Bronchial epithelial cell (primary cell): ENCODE measurements around the gene ISG20L2. TPM values are rescaled to one million over a fixed set of nuclear protein-coding genes. Genes with fewer than 3 reads are reported as not detected.

Experiments
- DNase-seq: peaks from one replicate; pipeline ENCODE4 v3.0.0-alpha.2; 2010; ENCODE audit warnings: low read depth
- FAIRE-seq: peaks from 2 replicates; lab custom pipeline; 2011; peaks lifted over from hg19 to GRCh38; lab: Jason Lieb, UNC
- H3K27me3 ChIP-seq: 2 replicates; pipeline ENCODE4 v1.5.1; 2011; ENCODE audit warnings: low read length; ENCODE audit not compliant: control insufficient read depth, insufficient read depth
- H3K36me3 ChIP-seq: 2 replicates; pipeline ENCODE4 v1.5.1; 2011; ENCODE audit warnings: low read length; ENCODE audit not compliant: control insufficient read depth, insufficient read depth
- H3K4me3 ChIP-seq: 2 replicates; pipeline ENCODE4 v1.5.1; 2011; ENCODE audit warnings: mild to moderate bottlenecking, low read depth, low read length, control low read depth
- total RNA-seq: library from RNA; depleted of rRNA; stranded (reverse); fragments of >200 nt; gene quantifications from 2 replicates; pipeline ENCODE4 v1.2.1, GENCODE V29; 2014
- TF ChIP-seq, protein P1 (sequence below): IDR thresholded peaks from 2 replicates; pipeline ENCODE4 v1.5.1; 2011; ENCODE audit warnings: mild to moderate bottlenecking, moderate library complexity, low read length, control low read depth, inconsistent platforms; ENCODE audit not compliant: insufficient read depth, severe bottlenecking

The ISG20L2 gene
- total RNA-seq, 1 donor from 2014 or later, result 7.9 TPM

GRCh38 chr1:156721131-156721530 lies 7.4 kb downstream of the ISG20L2 start:
- H3K36me3 ChIP-seq, result peaks cover 18% of the 10 kb centered on the region
- no peak for DNase-seq
- no peaks in the 10 kb centered on the region for H3K27me3 ChIP-seq
- H3K4me3 ChIP-seq, result no peak overlapping the region
- no peak for FAIRE-seq
- TF ChIP-seq, protein P1, sequence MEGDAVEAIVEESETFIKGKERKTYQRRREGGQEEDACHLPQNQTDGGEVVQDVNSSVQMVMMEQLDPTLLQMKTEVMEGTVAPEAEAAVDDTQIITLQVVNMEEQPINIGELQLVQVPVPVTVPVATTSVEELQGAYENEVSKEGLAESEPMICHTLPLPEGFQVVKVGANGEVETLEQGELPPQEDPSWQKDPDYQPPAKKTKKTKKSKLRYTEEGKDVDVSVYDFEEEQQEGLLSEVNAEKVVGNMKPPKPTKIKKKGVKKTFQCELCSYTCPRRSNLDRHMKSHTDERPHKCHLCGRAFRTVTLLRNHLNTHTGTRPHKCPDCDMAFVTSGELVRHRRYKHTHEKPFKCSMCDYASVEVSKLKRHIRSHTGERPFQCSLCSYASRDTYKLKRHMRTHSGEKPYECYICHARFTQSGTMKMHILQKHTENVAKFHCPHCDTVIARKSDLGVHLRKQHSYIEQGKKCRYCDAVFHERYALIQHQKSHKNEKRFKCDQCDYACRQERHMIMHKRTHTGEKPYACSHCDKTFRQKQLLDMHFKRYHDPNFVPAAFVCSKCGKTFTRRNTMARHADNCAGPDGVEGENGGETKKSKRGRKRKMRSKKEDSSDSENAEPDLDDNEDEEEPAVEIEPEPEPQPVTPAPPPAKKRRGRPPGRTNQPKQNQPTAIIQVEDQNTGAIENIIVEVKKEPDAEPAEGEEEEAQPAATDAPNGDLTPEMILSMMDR, result no peak

DNA sequence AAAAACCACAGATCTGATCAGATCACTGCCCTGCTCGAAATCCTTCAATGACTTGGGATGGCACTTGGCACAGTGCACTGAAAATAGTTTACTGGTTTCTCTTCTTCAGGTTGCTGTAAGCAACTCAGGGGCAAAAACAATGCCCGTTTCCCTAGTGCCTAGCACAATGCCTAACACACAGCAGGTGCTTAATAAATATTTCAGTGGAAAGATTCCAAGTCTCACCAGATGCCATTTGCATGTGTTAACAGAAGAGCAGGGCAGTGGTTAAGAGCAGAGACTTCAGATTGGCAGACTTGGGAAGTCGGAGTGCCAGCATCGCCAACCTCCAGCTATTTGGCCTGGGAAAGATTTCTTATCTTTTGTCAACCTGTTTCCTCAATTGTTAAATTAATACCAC lies 11.2 kb downstream of the ISG20L2 start:
- FAIRE-seq (no peak), DNase-seq (no peak)
- peaks cover 5% of the 10 kb centered on the region for H3K36me3 ChIP-seq
- no peaks in the 10 kb centered on the region for H3K27me3 ChIP-seq
- H3K4me3 ChIP-seq, result no peak overlapping the region
- TF ChIP-seq, protein P1, result no peak

- no peak for DNase-seq
- FAIRE-seq, result no peak
- no peaks in the 10 kb centered on the region for H3K36me3 ChIP-seq
- no peaks in the 10 kb centered on the region for H3K27me3 ChIP-seq
- TF ChIP-seq, protein P1, result no peak
- H3K4me3 ChIP-seq, result no peak overlapping the region
Measured at GRCh38 chr1:156714830-156715229, 13.7 kb downstream of the ISG20L2 start.

DNA sequence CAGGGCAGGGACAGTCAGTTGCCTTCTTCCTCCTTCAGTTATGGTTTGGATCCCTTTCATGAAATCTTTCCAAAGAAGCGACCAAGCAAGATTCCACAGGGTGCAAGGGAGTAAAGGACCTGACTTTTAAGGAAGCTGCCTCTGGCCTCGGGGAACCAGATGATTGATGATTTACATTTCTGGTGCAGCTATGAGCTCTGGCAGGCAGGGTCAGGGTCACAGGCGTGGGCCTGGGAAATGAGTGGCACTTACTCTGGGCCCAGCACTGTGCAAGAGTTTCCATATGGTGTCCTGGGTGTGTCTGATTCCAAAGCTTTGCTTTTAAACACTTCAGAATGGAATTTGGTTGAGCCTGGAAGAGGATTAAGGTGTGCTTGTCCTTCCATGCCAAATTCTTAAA lies 15.9 kb downstream of the ISG20L2 start:
- FAIRE-seq (no peak), DNase-seq (no peak)
- TF ChIP-seq, protein P1, result no peak

DNA sequence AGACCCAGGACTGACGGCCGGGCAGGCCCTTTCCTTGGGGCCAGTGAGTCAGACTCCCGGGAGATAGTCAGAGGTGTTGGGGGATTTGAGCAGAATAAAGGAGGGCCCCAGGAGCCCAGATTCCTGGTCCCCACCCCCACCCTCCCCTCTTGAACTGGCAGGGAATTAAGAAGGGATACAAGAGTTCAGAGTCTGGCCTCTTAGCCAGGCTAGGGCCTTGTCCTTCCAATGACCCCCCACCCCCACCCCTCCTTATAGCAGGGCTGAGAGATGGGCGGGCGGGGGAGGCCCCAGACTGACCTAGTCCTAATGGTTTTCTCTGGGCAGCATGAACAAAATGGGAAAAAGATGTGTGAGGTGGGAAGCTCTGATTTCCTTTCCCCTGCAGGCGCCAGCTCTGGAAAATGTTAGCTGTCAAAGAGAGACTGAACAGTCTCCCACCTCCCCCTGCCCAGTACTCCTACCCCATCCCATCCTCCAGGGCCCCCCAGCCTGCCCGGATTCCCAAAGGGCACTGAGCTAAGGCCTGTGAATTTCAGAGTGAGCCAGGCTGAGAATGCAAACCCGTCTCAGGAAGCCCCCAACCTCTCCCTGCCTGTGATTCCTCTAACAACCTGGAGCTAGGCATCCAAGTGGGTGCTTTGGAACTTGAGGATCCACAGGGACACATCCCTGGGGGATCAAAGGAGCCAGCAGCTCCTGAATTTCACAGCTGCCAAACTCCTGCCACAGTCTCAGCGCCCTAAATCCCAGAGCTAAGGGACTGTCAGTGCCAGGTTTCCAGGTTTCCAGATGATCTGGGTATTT lies 17.4 kb downstream of the ISG20L2 start:
- DNase-seq, result no peak
- no peaks in the 10 kb centered on the region for H3K36me3 ChIP-seq
- TF ChIP-seq, protein P1, result no peak
- no peak for FAIRE-seq
- H3K27me3 ChIP-seq, result no peaks in the 10 kb centered on the region
- no peak overlapping the region for H3K4me3 ChIP-seq

More for the DNA sequence above, 15.9 kb downstream of the ISG20L2 start:
- no peak overlapping the region for H3K4me3 ChIP-seq
- H3K36me3 ChIP-seq, result no peaks in the 10 kb centered on the region
- no peaks in the 10 kb centered on the region for H3K27me3 ChIP-seq
